Measurements from ENCODE around the gene VANGL1.

The VANGL1 gene

DNA sequence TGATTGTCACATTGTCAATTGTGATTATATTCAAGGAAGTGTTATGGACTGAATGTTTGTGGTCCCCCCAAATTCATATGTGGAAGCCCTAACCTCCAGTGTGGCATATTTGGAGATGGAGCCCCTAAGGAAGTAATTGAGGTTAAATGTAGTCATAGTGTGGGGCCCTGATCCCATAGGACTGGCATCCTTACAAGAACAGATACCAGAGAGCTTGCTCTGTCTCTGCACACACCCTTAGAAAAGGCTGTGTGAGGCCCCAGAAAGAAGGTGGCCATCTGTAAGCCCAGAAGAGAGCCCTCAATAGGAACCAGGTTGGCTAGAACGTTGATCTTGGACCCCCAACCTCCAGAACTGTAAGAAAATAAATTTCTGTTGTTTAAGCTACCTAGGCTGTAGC lies 28.1 kb downstream of the VANGL1 start:
- DNase-seq, result no peak

GRCh38 chr1:115670476-115671175 lies 28.9 kb downstream of the VANGL1 start:
- no peak for DNase-seq

DNA sequence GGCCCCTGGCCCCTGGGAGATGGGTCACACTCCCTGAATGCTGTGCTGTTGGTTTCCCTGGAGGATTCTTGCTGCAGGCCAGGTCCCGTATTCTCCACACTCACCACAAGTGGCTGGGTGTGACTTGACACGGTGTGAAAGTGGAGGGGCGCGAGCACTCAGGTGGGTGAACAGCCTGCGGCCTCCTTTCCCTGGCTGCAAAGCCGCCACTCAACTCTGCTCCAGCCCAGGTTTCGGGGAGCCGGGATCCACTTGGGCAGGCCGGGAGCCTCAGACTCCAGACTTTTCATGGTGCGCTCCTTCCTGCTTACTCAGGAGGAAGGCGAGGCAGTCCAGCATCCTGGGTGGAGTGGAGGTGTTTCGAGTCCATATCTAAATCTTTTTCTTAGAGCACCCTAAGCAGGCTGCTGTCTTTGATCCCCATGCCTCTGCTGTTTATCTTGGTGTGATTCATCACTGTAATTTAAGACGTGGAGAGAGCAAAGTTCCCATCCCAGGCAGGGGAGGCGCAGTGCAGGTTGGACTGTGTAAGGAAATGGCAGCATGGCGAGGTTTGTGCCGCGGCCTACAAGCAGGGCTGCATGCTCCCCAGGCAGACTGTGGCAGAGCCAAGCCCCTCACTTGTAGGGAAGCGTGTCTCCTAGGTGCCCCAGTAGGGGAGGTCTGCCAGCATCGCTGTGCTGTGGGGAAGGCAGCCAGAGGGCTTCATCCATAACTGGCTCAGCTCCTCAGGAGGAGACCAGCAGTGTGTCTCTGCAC lies 29.6 kb downstream of the VANGL1 start:
- no peak for DNase-seq

- DNase-seq, result no peak
Observed at GRCh38 chr1:115672224-115673009, 30.6 kb downstream of the VANGL1 start.

DNA sequence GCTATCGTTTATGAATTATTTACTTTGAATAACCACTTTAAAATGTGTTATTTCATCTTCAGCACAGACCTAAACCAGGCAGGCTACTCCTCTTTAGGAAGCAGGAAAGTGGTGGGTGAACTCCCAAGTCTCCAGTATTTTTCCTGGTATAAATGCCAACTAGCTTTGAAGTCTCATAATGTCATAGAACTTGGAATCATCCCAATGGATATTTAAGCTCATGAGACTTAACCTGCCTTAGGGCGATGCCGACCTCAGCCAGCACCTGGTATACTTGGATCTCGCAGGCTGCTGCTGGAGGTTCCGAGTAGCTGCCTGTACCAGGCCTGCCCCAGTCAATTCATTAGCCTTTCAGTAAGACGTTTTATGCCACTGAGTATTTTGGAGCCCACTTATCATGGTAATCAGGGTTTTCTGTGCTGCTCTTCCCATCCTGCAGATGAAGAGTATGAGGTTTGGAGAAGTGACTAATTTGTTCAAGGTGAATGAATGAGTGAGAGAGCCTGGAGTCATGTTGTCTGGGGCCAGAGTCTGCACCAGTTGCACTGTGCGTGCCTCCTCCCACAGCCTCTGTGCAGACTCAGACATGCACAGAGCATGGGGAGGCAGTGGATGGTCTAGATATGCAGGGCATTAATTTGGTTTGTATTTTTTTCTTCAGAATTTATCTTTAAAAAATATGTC lies 34.9 kb downstream of the VANGL1 start:
- DNase-seq, result no peak

DNA sequence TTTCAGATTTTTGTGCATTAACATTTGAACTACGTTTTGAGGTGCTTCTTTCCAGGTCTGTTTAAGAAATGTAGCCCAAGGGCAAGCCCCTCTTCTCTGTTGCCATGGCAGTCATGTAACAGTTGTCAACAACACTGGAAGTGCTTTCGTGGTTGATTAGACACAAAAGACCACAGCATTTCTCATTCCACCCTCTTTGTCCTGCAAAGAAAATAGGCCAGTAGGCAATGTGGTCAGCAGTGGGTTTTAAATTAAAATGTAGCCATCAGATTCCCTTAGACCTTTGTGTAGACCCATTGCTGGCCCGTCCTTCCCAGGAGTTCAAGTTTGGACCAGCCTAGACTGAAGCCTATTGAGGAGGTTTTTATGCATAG lies 35.4 kb downstream of the VANGL1 start:
- no peak for DNase-seq

DNA sequence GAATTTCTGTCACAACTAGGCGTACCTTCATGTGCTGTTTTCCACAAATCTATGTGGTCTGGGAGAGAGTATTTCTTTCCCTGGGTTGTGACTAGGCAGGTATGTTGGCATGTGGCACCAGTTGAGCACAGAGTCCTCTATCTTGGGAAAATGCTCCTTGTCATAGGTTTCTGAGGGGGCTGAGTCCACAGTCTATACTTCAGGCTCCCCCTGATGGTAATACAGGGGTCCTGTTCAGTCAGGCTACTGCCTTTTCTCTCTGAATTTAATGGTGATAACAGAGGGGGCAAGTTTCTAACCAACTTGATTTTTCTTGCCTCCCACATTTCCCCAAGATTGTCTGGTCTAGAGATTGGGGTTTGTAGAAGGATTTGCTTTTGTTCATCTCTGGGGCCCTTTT lies 35.8 kb downstream of the VANGL1 start:
- no peak for DNase-seq

GRCh38 chr1:115678141-115678540 lies 36.4 kb downstream of the VANGL1 start:
- no peak for DNase-seq

GRCh38 chr1:115679141-115679611 lies 37.4 kb downstream of the VANGL1 start:
- DNase-seq, result no peak

DNA sequence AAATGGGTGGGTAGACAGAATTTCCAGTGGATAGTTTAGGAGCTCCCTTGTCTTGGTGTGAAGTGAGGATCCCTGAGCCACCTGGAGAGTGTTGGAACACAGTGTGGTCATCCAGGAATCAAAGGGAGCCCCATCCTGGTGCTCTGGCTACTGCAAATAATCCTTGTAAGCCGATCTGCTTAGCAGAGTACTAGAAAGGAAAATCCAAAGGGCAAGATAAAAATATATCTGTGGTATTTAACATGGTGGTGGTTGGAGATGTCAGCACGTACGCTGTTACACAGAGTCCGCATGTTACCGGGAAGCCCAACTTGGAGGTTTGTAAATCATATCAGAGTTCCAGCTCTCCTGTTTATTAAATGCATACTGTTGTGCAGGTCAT lies 39.0 kb downstream of the VANGL1 start:
- DNase-seq, result no peak

DNA sequence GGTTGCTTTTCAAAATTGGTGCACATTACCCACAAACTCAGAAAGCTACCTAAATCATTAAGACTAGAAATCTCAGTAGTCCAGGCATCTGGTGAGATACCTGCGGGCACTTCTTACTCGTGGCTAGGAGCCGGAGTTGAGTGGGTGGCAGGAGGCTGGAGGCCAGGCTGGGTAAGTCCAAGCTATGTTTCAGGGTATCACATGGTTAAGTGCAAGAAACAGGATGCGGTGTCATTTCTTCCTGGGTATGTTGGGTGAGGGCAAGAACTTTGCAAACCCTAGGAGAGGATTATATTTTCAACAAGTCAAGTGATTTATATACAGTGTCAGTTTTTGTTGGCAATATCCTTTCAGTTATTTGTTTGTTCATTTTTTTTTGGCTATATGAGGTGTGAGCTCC lies 41.0 kb downstream of the VANGL1 start:
- DNase-seq, result no peak

DNA sequence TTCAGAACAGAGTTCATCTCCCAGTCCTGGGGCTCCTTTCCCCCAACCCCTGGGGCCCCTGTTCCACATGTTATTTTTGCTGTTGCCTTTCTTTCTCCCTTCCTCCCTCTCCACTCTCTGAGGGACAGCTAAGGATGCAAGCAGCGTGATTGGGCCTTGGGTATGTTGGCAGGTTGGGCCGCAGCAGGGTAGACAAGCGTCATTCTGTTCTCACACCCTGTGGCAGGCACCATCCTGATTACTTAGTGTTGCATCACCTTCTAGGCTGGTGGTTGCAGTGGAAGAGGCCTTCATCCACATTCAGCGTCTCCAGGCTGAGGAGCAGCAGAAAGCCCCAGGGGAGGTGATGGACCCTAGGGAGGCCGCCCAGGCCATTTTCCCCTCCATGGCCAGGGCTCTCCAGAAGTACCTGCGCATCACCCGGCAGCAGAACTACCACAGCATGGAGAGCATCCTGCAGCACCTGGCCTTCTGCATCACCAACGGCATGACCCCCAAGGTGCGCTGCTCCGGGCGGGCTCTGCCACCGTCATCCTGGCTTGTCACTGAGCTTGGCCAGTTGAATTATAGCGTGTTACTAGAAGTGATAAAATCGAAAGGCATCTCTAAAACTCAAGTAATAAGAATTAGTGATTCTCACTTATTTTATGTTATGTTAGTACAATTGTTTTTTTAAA lies 43.4 kb downstream of the VANGL1 start:
- DNase-seq, result no peak

DNA sequence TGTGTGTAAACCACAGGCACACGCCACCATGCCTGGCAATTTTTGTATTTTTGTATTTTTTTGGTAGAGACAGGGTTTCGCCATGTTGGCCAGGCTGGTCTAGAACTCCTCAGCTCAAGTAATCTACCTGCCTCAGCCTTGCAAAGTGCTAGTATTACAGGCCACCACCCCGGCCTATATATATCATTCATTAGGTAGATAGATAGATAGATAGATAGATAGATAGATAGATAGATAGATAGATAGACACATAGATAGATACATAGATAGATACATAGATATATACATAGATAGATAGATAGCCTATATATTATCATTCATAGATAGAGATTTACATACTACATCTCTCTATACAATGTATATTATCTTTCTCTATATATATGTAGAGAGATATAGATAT lies 46.0 kb downstream of the VANGL1 start:
- no peak for DNase-seq

DNA sequence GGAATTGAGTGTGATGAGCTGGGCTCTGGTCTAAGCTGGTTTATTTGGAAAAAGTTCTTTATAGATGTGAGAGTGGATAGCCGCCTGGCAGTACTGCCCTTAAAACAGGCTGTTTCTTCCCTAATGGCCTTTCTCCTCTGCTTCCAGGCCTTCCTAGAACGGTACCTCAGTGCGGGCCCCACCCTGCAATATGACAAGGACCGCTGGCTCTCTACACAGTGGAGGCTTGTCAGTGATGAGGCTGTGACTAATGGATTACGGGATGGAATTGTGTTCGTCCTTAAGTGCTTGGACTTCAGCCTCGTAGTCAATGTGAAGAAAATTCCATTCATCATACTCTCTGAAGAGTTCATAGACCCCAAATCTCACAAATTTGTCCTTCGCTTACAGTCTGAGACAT lies 49.2 kb downstream of the VANGL1 start:
- no peak for DNase-seq

- no peak for DNase-seq
Observed at GRCh38 chr1:115692224-115692623, 50.5 kb downstream of the VANGL1 start.

- DNase-seq, result no peak
Observed at GRCh38 chr1:115694805-115695204, 53.0 kb downstream of the VANGL1 start.

DNA sequence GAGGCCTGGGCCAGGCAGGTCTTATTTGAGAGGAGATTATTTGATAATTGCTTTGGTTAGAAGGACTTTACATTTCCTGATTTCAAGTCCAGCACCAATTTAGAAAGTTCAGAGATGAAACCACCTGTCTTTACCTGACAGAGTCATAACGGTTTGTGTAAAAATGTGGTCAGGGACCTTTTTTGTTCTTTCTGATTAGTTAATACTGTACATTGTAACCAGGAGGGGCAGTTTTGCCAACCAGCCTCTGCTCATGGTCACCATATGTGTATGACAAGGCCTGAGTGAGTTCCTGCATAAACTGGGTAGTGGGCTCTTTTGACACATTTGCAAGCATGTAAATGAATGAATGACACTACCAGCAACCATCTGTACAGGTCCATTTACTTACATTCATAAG lies 55.8 kb downstream of the VANGL1 start:
- no peak for DNase-seq

GRCh38 chr1:115701090-115701489 lies 59.3 kb downstream of the VANGL1 start:
- DNase-seq, result no peak

GRCh38 chr1:115702959-115703358 lies 61.2 kb downstream of the VANGL1 start:
- no peak for DNase-seq

- DNase-seq, result no peak
Observed at GRCh38 chr1:115705085-115705951, 63.5 kb downstream of the VANGL1 start.

DNA sequence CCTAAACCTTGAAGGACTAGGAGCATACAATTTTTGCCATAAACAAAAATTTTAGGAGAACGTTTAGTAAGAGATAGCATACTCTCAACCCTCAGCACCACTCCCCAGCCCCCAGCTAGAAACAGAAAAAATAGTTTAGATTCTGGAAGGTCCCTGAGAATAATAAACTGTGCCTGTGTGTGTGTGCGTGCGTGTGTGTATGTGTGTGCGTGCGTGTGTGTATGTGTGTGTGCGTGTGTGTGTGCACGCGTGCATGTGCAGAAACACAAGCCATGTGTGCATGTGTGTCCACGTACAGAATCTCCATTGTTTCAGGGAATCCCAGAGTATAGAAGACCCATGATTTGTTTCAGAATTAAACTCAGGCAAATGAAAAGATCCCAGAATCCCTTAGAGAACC lies 64.2 kb downstream of the VANGL1 start:
- DNase-seq, result no peak

Data from central memory CD4-positive, alpha-beta T cell (primary cell).